Colonic mucosa (tissue), 4 donors: ENCODE measurements around the gene FOXP1. TPM values are rescaled to one million over a fixed set of nuclear protein-coding genes. Genes with fewer than 3 reads are reported as not detected.

Source experiments
- DNase-seq: peaks from one replicate; pipeline ENCODE4 v3.0.0-alpha.2; 2020
- H3K27ac ChIP-seq: fragments of 200-600 bp; one replicate; pipeline ENCODE4 v1.8.0; 2021
- H3K27me3 ChIP-seq: fragments of 200-600 bp; one replicate; pipeline ENCODE4 v1.8.0; 2021
- H3K36me3 ChIP-seq: fragments of 200-600 bp; one replicate; pipeline ENCODE4 v1.8.0; 2021
- H3K4me1 ChIP-seq: fragments of 200-600 bp; one replicate; pipeline ENCODE4 v1.8.0; 2021; ENCODE audit warnings: mild to moderate bottlenecking
- H3K4me3 ChIP-seq: fragments of 200-600 bp; one replicate; pipeline ENCODE4 v1.8.0; 2021
- H3K9ac ChIP-seq, 2 donors: one replicate each; pipeline ENCODE4 v1.7.0; 2013; ENCODE audit warnings: control low read depth in 2 of 2, low read depth in 2 of 2, low read length in 2 of 2
- H3K9me3 ChIP-seq: fragments of 200-600 bp; one replicate; pipeline ENCODE4 v1.8.0; 2021
- intact Hi-C: fragments of 100-400 bp; cut with DNase I; formaldehyde crosslinking; loops from one replicate; pipeline ENCODE4 v1.14.1; 2022
- total RNA-seq, 2 donors: library from RNA; stranded (reverse); fragmentation: NEBNext Ultra II Directional in 1 of 2; extraction: Animal tissue kit (Norgen Biotek cat#: 25700) in 1 of 2; gene quantifications; one replicate each; pipeline ENCODE4 v1.2.1, GENCODE V29; 2021
- TF ChIP-seq, protein P1 (sequence below): fragments of 200-600 bp; IDR thresholded peaks from one replicate; pipeline ENCODE4 v1.8.0; 2022; ENCODE audit warnings: antibody characterized with exemption, mild to moderate bottlenecking
- donor health status: healthy.
- donor health status: DM: no; HTN: no; CAD: no.
- donor health status: DM: no; HTN: no; CAD: no.

The FOXP1 gene
- total RNA-seq, 2 donors from 2014 or later: 127 to 128 TPM

DNA sequence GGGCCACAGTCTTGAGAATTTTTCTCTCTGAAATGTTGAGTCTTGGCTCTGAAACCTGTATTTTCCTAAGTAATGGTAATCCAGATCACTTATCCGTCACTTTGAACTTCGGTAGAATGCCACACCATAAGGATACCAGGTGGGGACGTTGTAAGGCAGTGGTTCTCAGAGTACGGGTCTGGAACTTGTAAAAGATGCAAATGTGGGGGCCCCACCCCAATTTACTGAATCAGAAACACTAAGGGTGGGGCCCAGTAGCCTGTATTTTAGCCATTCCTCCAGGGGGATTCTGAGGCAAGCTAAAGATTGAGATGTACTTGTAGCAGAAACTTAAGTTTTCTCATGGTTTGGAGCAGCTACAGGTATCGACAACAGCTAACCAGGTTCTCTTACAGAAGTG lies 555.3 kb downstream of the FOXP1 start:
- Histone ChIP-seq H3K27ac (no peak overlapping the region), H3K9ac (no peak overlapping the region), H3K4me3 (no peak overlapping the region), H3K9me3 (no peaks in the 10 kb centered on the region), H3K27me3 (no peaks in the 10 kb centered on the region), H3K4me1 (peaks cover 11% of the 10 kb centered on the region), H3K36me3 (no peaks in the 10 kb centered on the region)
- intact Hi-C loops: no loop called here
- TF ChIP-seq, protein P1, sequence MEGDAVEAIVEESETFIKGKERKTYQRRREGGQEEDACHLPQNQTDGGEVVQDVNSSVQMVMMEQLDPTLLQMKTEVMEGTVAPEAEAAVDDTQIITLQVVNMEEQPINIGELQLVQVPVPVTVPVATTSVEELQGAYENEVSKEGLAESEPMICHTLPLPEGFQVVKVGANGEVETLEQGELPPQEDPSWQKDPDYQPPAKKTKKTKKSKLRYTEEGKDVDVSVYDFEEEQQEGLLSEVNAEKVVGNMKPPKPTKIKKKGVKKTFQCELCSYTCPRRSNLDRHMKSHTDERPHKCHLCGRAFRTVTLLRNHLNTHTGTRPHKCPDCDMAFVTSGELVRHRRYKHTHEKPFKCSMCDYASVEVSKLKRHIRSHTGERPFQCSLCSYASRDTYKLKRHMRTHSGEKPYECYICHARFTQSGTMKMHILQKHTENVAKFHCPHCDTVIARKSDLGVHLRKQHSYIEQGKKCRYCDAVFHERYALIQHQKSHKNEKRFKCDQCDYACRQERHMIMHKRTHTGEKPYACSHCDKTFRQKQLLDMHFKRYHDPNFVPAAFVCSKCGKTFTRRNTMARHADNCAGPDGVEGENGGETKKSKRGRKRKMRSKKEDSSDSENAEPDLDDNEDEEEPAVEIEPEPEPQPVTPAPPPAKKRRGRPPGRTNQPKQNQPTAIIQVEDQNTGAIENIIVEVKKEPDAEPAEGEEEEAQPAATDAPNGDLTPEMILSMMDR: no peak
- no peak for DNase-seq

DNA sequence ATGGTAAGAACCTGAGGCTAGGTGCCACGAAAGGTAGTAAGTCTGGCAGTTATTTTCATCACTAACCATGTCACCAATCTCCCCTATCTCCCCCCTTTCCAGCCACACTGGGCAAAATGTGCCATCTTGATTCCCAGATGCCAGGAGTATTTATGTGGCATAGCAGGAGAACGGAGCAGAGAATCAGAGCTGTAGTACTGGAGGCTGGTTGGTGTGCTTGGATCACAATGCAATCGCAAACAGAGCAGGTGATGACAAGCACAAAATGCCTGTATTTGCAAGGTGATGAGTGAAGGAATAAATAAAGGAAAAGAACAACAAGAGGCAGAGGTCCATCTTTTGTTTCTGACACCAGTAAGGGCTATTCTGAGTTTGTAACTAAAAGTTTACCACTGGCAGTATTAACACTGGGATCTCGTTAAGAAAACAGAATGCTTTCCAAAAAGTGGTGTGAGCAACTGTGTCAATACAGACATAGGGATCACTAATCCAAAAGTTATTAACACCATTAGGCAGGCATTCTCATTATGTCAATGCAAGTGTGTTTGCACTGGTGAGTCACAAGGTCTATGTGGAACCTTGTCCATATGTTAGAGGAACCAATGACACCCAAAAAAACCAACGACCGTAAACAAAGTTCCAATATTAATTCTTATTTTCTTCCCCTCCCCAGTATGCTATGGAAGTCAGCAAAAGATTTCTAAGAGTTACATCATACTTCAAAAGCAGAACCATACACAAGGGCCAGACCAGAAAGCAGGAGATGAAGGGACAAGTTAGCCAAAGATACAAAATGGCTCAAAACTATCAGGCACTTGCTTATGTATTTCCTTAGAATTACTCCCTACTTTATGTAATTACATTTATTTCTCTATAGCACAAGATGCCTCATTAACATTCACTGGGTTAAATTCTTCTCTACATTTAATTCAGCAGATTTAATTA lies 556.6 kb downstream of the FOXP1 start:
- TF ChIP-seq, protein P1: no peak
- Histone ChIP-seq H3K4me1 (peaks cover 7% of the 10 kb centered on the region), H3K27me3 (no peaks in the 10 kb centered on the region), H3K4me3 (no peak overlapping the region), H3K9ac (no peak overlapping the region), H3K27ac (no peak overlapping the region), H3K9me3 (no peaks in the 10 kb centered on the region), H3K36me3 (no peaks in the 10 kb centered on the region)
- intact Hi-C loops: no loop called here
- DNase-seq: no peak

DNA sequence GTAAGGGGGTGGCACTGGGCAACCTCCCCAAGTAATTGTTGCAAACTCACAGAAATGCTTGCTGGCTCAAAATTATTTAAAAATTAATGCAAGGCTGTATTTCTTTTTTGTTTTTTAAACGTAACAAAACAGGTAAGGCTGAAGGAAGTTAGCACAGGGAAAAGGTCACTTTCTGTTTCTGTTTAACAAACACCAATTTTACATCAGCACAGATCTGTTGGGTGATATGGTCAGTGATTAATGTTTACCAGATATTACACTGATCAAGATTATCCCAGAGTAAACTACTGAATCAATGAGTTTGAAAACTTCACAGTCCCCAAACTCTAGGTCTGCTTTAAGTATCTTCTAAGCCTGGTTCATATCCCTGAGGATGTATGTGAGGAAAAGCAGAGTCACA lies 558.0 kb downstream of the FOXP1 start:
- Histone ChIP-seq H3K27ac (peak overlapping the region; percentile 32), H3K9ac (peak overlapping the region in 1 of 2 donors; percentile 12)
- intact Hi-C loops: no loop called here

DNA sequence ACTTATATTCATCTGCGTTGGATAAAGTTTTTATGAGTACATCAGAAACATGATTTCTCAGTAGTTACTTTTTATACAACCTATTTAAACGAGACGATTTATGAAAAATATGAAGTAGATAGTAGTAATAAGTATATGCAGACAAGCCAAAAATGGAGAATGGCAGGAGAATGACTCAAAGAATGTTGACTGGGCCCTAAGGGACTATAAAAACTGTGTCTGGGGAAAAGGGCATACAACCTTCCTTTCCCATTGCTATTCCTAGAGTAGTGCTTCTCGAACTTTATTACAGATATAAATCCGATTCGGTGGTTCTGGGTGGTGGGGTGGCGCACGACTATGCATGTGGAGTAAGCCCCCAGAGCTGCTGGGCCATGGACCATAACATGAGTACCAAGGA lies 558.5 kb downstream of the FOXP1 start:
- no peaks in the 10 kb centered on the region for H3K27me3 ChIP-seq
- peaks cover 6% of the 10 kb centered on the region for H3K4me1 ChIP-seq

More for the DNA sequence above, 558.0 kb downstream of the FOXP1 start:
- Histone ChIP-seq H3K36me3 (no peaks in the 10 kb centered on the region), H3K4me1 (peaks cover 6% of the 10 kb centered on the region), H3K9me3 (no peaks in the 10 kb centered on the region), H3K27me3 (no peaks in the 10 kb centered on the region), H3K4me3 (no peak overlapping the region)
- no peak for DNase-seq
- TF ChIP-seq, protein P1: no peak

DNA sequence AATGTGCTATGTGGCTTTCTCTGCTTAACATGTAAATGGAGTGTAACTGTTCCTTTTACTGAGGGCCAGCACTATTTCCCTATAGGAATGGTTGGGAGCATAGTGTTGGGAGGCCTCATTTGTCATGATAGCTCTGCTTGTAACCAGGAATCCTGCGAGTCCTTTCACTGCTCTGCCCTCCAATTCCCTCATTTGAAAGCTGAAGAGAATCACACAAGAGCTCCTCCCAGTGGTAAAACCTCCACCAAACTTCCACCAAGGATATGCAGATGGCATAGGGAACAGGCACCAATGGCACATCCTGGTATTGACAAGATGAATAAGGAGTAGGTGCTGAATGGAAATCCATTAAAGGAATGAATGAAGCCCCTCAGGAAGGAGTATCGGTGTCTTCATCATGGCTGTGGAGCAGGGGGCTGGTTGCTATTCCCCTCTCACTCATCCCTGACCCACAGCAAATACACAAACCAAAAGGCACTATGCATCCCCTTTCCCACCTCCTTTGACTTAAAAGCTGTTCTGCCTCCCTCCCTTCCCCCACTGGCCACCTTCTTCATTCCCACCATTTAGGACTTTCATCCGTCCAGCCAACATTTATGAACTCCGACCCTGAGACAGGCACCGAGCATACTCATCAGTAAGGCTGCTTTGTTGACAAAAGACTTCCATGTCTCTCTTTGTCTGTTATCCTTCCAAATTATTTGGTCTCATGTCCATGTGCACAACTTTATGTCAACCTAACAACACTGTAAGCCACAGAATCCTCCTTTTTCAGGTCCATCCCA lies 560.8 kb downstream of the FOXP1 start:
- no peaks in the 10 kb centered on the region for H3K36me3 ChIP-seq
- TF ChIP-seq, protein P1: no peak
- DNase-seq: no peak
- intact Hi-C loops: no loop called here
- peaks cover 6% of the 10 kb centered on the region for H3K4me1 ChIP-seq
- no peak overlapping the region for H3K9ac ChIP-seq
- no peak overlapping the region for H3K4me3 ChIP-seq
- H3K27ac ChIP-seq: no peak overlapping the region
- H3K9me3 ChIP-seq: no peaks in the 10 kb centered on the region
- H3K27me3 ChIP-seq: no peaks in the 10 kb centered on the region

More for the DNA sequence above, 558.5 kb downstream of the FOXP1 start:
- H3K36me3 ChIP-seq: no peaks in the 10 kb centered on the region
- intact Hi-C loops: no loop called here
- TF ChIP-seq, protein P1: no peak
- H3K9ac ChIP-seq: no peak overlapping the region
- no peaks in the 10 kb centered on the region for H3K9me3 ChIP-seq
- no peak for DNase-seq
- H3K27ac ChIP-seq: peak overlapping the region; percentile 32
- H3K4me3 ChIP-seq: no peak overlapping the region
